ENCODE results near the gene CNTN4. TPM values are rescaled to one million over a fixed set of nuclear protein-coding genes. Genes with fewer than 3 reads are reported as not detected.

CNTN4 gene
- total RNA-seq, 4 donors from 2014 or later, result 33.6 to 112 (median 53.1) TPM

- Histone ChIP-seq H3K4me1 (no peaks in the 10 kb centered on the region), H3K27me3 (no peaks in the 10 kb centered on the region), H3K4me3 (replicated peaks in 1 of 3) (no peak overlapping the region)
Observed at GRCh38 chr3:2635511-2635910, 536.8 kb downstream of the CNTN4 start.

GRCh38 chr3:2643606-2644005 is 544.9 kb downstream of the CNTN4 start:
- no peaks in the 10 kb centered on the region for H3K36me3 ChIP-seq
- H3K4me3 ChIP-seq (replicated peaks in 1 of 3), result no peak overlapping the region
- no peak overlapping the region for H3K27ac ChIP-seq
- H3K27me3 ChIP-seq, result no peaks in the 10 kb centered on the region
- intact Hi-C loops (cut with DNase I), result no loop called here
- TF ChIP-seq CTCF (IDR thresholded peaks at IDR 0.05) (no peak), POLR2A (IDR thresholded peaks at IDR 0.05) (no peak)
- no peaks in the 10 kb centered on the region for H3K4me1 ChIP-seq
- H3K9me3 ChIP-seq, result no peaks in the 10 kb centered on the region
- WGBS, 2 donors, result 62 to 91% methylated on average over 3 of the region's 3 CpGs
- no peak for DNase-seq

More at GRCh38 chr3:2635511-2635910, 536.8 kb downstream of the CNTN4 start:
- Histone ChIP-seq H3K27ac (no peak overlapping the region), H3K9me3 (no peaks in the 10 kb centered on the region), H3K36me3 (no peaks in the 10 kb centered on the region)
- WGBS, 2 donors, result 86% methylated on average over 2 of the region's 2 CpGs
- intact Hi-C loops (cut with DNase I), result no loop called here
- TF ChIP-seq POLR2A (IDR thresholded peaks at IDR 0.05) (no peak), CTCF (IDR thresholded peaks at IDR 0.05) (no peak)
- DNase-seq, result no peak

GRCh38 chr3:2645001-2645400 is 546.3 kb downstream of the CNTN4 start:
- Histone ChIP-seq H3K9me3 (no peaks in the 10 kb centered on the region), H3K27me3 (no peaks in the 10 kb centered on the region), H3K4me3 (replicated peaks in 1 of 3) (no peak overlapping the region), H3K4me1 (no peaks in the 10 kb centered on the region), H3K36me3 (no peaks in the 10 kb centered on the region), H3K27ac (no peak overlapping the region)
- DNase-seq, result no peak
- 80 to 84% methylated on average over 2 of the region's 2 CpGs for WGBS, 2 donors
- TF ChIP-seq POLR2A (IDR thresholded peaks at IDR 0.05), result no peak
- TF ChIP-seq CTCF (IDR thresholded peaks at IDR 0.05), result no peak
- intact Hi-C loops (cut with DNase I), result no loop called here

GRCh38 chr3:2650746-2651145 is 552.1 kb downstream of the CNTN4 start:
- intact Hi-C loops (cut with DNase I), result no loop called here
- Histone ChIP-seq H3K9me3 (no peaks in the 10 kb centered on the region), H3K36me3 (no peaks in the 10 kb centered on the region), H3K4me1 (no peaks in the 10 kb centered on the region), H3K4me3 (replicated peaks in 1 of 3) (no peak overlapping the region), H3K27me3 (no peaks in the 10 kb centered on the region), H3K27ac (no peak overlapping the region)
- DNase-seq, result no peak
- 97% methylated on average over 3 of the region's 3 CpGs for WGBS, 2 donors
- TF ChIP-seq CTCF (IDR thresholded peaks at IDR 0.05), result no peak
- TF ChIP-seq POLR2A (IDR thresholded peaks at IDR 0.05), result no peak

- TF ChIP-seq CTCF (IDR thresholded peaks at IDR 0.05) (no peak), POLR2A (IDR thresholded peaks at IDR 0.05) (no peak)
- Histone ChIP-seq H3K36me3 (no peaks in the 10 kb centered on the region), H3K4me3 (replicated peaks in 1 of 3) (no peak overlapping the region), H3K9me3 (no peaks in the 10 kb centered on the region), H3K4me1 (no peaks in the 10 kb centered on the region), H3K27ac (no peak overlapping the region), H3K27me3 (no peaks in the 10 kb centered on the region)
- 78 to 79% methylated on average over 2 of the region's 2 CpGs for WGBS, 2 donors
- DNase-seq, result no peak
- intact Hi-C loops (cut with DNase I), result no loop called here
Observed at GRCh38 chr3:2652386-2652785, 553.7 kb downstream of the CNTN4 start.
